ENCODE results near the gene AP2S1.

AP2S1 gene

DNA sequence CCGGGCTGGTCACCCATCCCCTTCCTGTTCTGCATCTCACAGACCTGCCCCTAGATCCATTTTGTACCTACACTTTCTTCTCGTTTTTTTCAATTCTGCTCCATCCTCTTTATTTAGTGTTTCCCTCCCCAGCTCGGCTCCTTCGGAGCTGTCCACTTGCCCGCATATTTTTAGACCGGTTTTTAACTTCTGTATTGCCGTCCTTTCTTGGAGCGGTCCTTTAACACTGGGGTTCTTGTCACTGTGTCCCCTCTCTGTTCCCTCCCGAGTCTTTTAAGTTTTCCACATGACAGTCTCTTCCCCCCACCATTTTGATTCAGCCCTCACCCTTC, 11.8 kb upstream of the AP2S1 start:
- Histone ChIP-seq H3K4me2 (ENCODE audit: insufficient read depth, low read length, poor library complexity, severe bottlenecking) (peak overlapping the region; percentile 77), H3K79me1 (ENCODE audit: low read depth, low read length) (peaks cover 7% of the 10 kb centered on the region), H2AFZ (ENCODE audit: low read length) (no peak overlapping the region), H3K4me1 (ENCODE audit: control insufficient read depth in 2 of 2, insufficient read depth in 1 of 2, low read depth in 1 of 2, low read length in 2 of 2) (peaks cover 18 to 32% of the 10 kb centered on the region in 2 donors), H3K27me3 (ENCODE audit: control insufficient read depth in 3 of 3, insufficient read depth in 3 of 3, low read depth in 1 of 3, low read length in 3 of 3) (no peaks in the 10 kb centered on the region), H3K4me3 (ENCODE audit: low read length in 2 of 2) (peak overlapping the region; percentile 82 to 95), H2BK15ac (ENCODE audit: low read length) (no peak overlapping the region), H3K4ac (ENCODE audit: low read length) (no peak overlapping the region), H3K9ac (ENCODE audit: low read depth, low read length, poor library complexity) (peak overlapping the region; percentile 83), H3K27ac (replicated peaks; ENCODE audit: low read length) (no peak overlapping the region), H2BK12ac (ENCODE audit: low read length) (no peak overlapping the region), H2AK5ac (ENCODE audit: low read depth, low read length) (no peak overlapping the region), H3K36me3 (replicated peaks in 1 of 2; ENCODE audit: control insufficient read depth in 2 of 2, insufficient read depth in 2 of 2, low read length in 2 of 2) (peaks cover 0 to 10% of the 10 kb centered on the region in 2 donors), H3K14ac (ENCODE audit: low read length) (no peak overlapping the region), H3K18ac (ENCODE audit: low read length) (no peak overlapping the region), H4K91ac (ENCODE audit: low read depth, low read length, poor library complexity) (no peak overlapping the region), H3K9me3 (replicated peaks in 1 of 2; ENCODE audit: control insufficient read depth in 2 of 2, insufficient read depth in 1 of 2, low read depth in 1 of 2, low read length in 2 of 2) (no peaks in the 10 kb centered on the region), H3K23ac (ENCODE audit: low read depth, low read length, poor library complexity) (no peak overlapping the region), H4K8ac (ENCODE audit: low read depth, low read length) (no peak overlapping the region), H2BK5ac (ENCODE audit: low read length) (no peak overlapping the region), H2BK120ac (ENCODE audit: low read depth, low read length) (no peak overlapping the region)
- no peak for DNase-seq (ENCODE audit: low spot score)
- no CpG with 5 or more reads among the region's 9 CpGs for WGBS, 2 donors (ENCODE audit: extremely low coverage in 2 of 2, insufficient read length in 2 of 2, insufficient replicate concordance in 1 of 2)

- Histone ChIP-seq H3K27ac (replicated peaks; ENCODE audit: low read length) (peak overlapping the region; percentile 30), H3K18ac (ENCODE audit: low read length) (peak overlapping the region; percentile 3), H3K4me3 (ENCODE audit: low read length in 2 of 2) (peak overlapping the region; percentile 82 to 95), H3K23ac (ENCODE audit: low read depth, low read length, poor library complexity) (no peak overlapping the region), H3K36me3 (replicated peaks in 1 of 2; ENCODE audit: control insufficient read depth in 2 of 2, insufficient read depth in 2 of 2, low read length in 2 of 2) (peaks cover 0 to 10% of the 10 kb centered on the region in 2 donors), H4K8ac (ENCODE audit: low read depth, low read length) (no peak overlapping the region), H3K4me1 (ENCODE audit: control insufficient read depth in 2 of 2, insufficient read depth in 1 of 2, low read depth in 1 of 2, low read length in 2 of 2) (peaks cover 16 to 30% of the 10 kb centered on the region in 2 donors), H2AFZ (ENCODE audit: low read length) (no peak overlapping the region), H2BK15ac (ENCODE audit: low read length) (peak overlapping the region; percentile 54), H3K4ac (ENCODE audit: low read length) (no peak overlapping the region), H4K91ac (ENCODE audit: low read depth, low read length, poor library complexity) (no peak overlapping the region), H3K4me2 (ENCODE audit: insufficient read depth, low read length, poor library complexity, severe bottlenecking) (peak overlapping the region; percentile 77), H2BK120ac (ENCODE audit: low read depth, low read length) (peak overlapping the region; percentile 13), H3K9ac (ENCODE audit: low read depth, low read length, poor library complexity) (peak overlapping the region; percentile 83), H2BK5ac (ENCODE audit: low read length) (peak overlapping the region; percentile 33), H3K27me3 (ENCODE audit: control insufficient read depth in 3 of 3, insufficient read depth in 3 of 3, low read depth in 1 of 3, low read length in 3 of 3) (no peaks in the 10 kb centered on the region), H3K79me1 (ENCODE audit: low read depth, low read length) (peaks cover 7% of the 10 kb centered on the region), H2BK12ac (ENCODE audit: low read length) (no peak overlapping the region), H2AK5ac (ENCODE audit: low read depth, low read length) (peak overlapping the region; percentile 88), H3K14ac (ENCODE audit: low read length) (no peak overlapping the region), H3K9me3 (replicated peaks in 1 of 2; ENCODE audit: control insufficient read depth in 2 of 2, insufficient read depth in 1 of 2, low read depth in 1 of 2, low read length in 2 of 2) (no peaks in the 10 kb centered on the region)
- no CpG with 5 or more reads among the region's 19 CpGs for WGBS, 2 donors (ENCODE audit: extremely low coverage in 2 of 2, insufficient read length in 2 of 2, insufficient replicate concordance in 1 of 2)
- no peak for DNase-seq (ENCODE audit: low spot score)
These were observed 11.3 kb upstream of the AP2S1 start for GRCh38 chr19:46861691-46862502.

- peak within 1 kb of the TSS; percentile 99 for H3K9ac ChIP-seq (ENCODE audit: low read depth, low read length, poor library complexity)
- H3K9me3 ChIP-seq (replicated peaks in 1 of 2; ENCODE audit: control insufficient read depth in 2 of 2, insufficient read depth in 1 of 2, low read depth in 1 of 2, low read length in 2 of 2), result peaks cover 0 to 4% of the 10 kb centered on the region in 2 donors
- H3K4me2 ChIP-seq (ENCODE audit: insufficient read depth, low read length, poor library complexity, severe bottlenecking), result peak within 1 kb of the TSS; percentile 89
- H2BK15ac ChIP-seq (ENCODE audit: low read length), result peak within 1 kb of the TSS; percentile 98
- WGBS, 2 donors (ENCODE audit: extremely low coverage in 2 of 2, insufficient read length in 2 of 2, insufficient replicate concordance in 1 of 2), result no CpG with 5 or more reads among the region's 91 CpGs
- peak within 1 kb of the TSS; percentile 91 for H2AFZ ChIP-seq (ENCODE audit: low read length)
- H2BK12ac ChIP-seq (ENCODE audit: low read length), result no peak within 1 kb of the TSS
- peaks cover 17 to 30% of the 10 kb centered on the region in 2 donors for H3K4me1 ChIP-seq (ENCODE audit: control insufficient read depth in 2 of 2, insufficient read depth in 1 of 2, low read depth in 1 of 2, low read length in 2 of 2)
- peaks cover 7% of the 10 kb centered on the region for H3K79me1 ChIP-seq (ENCODE audit: low read depth, low read length)
- H3K27ac ChIP-seq (replicated peaks; ENCODE audit: low read length), result peak within 1 kb of the TSS; percentile 100
- H3K14ac ChIP-seq (ENCODE audit: low read length), result peak within 1 kb of the TSS; percentile 99
- H2BK5ac ChIP-seq (ENCODE audit: low read length), result peak within 1 kb of the TSS; percentile 100
- H3K36me3 ChIP-seq (replicated peaks in 1 of 2; ENCODE audit: control insufficient read depth in 2 of 2, insufficient read depth in 2 of 2, low read length in 2 of 2), result peaks cover 0 to 10% of the 10 kb centered on the region in 2 donors
- DNase-seq (ENCODE audit: low spot score), result no peak
- H2BK120ac ChIP-seq (ENCODE audit: low read depth, low read length), result peak within 1 kb of the TSS; percentile 97
- peak within 1 kb of the TSS; percentile 96 for H2AK5ac ChIP-seq (ENCODE audit: low read depth, low read length)
- peak within 1 kb of the TSS; percentile 95 to 97 for H3K4me3 ChIP-seq (ENCODE audit: low read length in 2 of 2)
- no peak within 1 kb of the TSS for H4K8ac ChIP-seq (ENCODE audit: low read depth, low read length)
- peak within 1 kb of the TSS; percentile 100 for H3K18ac ChIP-seq (ENCODE audit: low read length)
- peak within 1 kb of the TSS; percentile 99 for H3K23ac ChIP-seq (ENCODE audit: low read depth, low read length, poor library complexity)
- peak within 1 kb of the TSS; percentile 99 for H4K91ac ChIP-seq (ENCODE audit: low read depth, low read length, poor library complexity)
- H3K27me3 ChIP-seq (ENCODE audit: control insufficient read depth in 3 of 3, insufficient read depth in 3 of 3, low read depth in 1 of 3, low read length in 3 of 3), result no peaks in the 10 kb centered on the region
- H3K4ac ChIP-seq (ENCODE audit: low read length), result no peak within 1 kb of the TSS
These were observed 10.4 kb upstream of the AP2S1 start, which contains the start of gene ARHGAP35 for GRCh38 chr19:46860846-46861690. TSS of gene ARHGAP35 (plus strand) at chr19:46860997. CDS start at chr19:46918676, 57,679 bp downstream.

All from neuronal stem cell (in vitro differentiated cells).